HTR-8/SVneo (cell line): Measurements from ENCODE around the gene FHL2.

Experiments
- DNase-seq: peaks from one replicate; pipeline ENCODE4 v3.0.0; 2011; ENCODE audit warnings: low spot score, mixed read lengths; ENCODE audit not compliant: insufficient read length
- FAIRE-seq: peaks from 2 replicates; lab custom pipeline; 2011; peaks lifted over from hg19 to GRCh38; lab: Jason Lieb, UNC

Gene FHL2

GRCh38 chr2:105383432-105384166, 15.3 kb downstream of the FHL2 start:
- FAIRE-seq (no peak), DNase-seq (no peak)

GRCh38 chr2:105382177-105382576, 16.7 kb downstream of the FHL2 start:
- DNase-seq (no peak), FAIRE-seq (no peak)

GRCh38 chr2:105381101-105381668, 17.7 kb downstream of the FHL2 start:
- DNase-seq (no peak), FAIRE-seq (no peak)

- DNase-seq (no peak), FAIRE-seq (no peak)
Measured at GRCh38 chr2:105380432-105381100, 18.3 kb downstream of the FHL2 start.

- DNase-seq (no peak), FAIRE-seq (no peak)
Measured at GRCh38 chr2:105379741-105380186, 19.1 kb downstream of the FHL2 start.

GRCh38 chr2:105378921-105379383, 19.9 kb downstream of the FHL2 start:
- DNase-seq (no peak), FAIRE-seq (no peak)

GRCh38 chr2:105378276-105378840, 20.5 kb downstream of the FHL2 start:
- DNase-seq (no peak), FAIRE-seq (no peak)

- no peak for FAIRE-seq
- no peak for DNase-seq
Measured at GRCh38 chr2:105377871-105378270, 21.0 kb downstream of the FHL2 start.

GRCh38 chr2:105376789-105377240, 22.0 kb downstream of the FHL2 start:
- no peak for FAIRE-seq
- DNase-seq: no peak

GRCh38 chr2:105376010-105376409, 22.8 kb downstream of the FHL2 start:
- DNase-seq: no peak
- no peak for FAIRE-seq

- FAIRE-seq (no peak), DNase-seq (no peak)
Measured at GRCh38 chr2:105375001-105375561, 23.8 kb downstream of the FHL2 start.

GRCh38 chr2:105373895-105374401, 24.9 kb downstream of the FHL2 start:
- DNase-seq (no peak), FAIRE-seq (no peak)

- no peak for DNase-seq
- no peak for FAIRE-seq
Measured at GRCh38 chr2:105373344-105373781, 25.5 kb downstream of the FHL2 start.

- FAIRE-seq (no peak), DNase-seq (no peak)
Measured at GRCh38 chr2:105371810-105372209, 27.0 kb downstream of the FHL2 start.

- DNase-seq (no peak), FAIRE-seq (no peak)
Measured at GRCh38 chr2:105371156-105371555, 27.7 kb downstream of the FHL2 start.

GRCh38 chr2:105369777-105370690, 28.8 kb downstream of the FHL2 start:
- DNase-seq (peak; percentile 56), FAIRE-seq (peak; percentile 77)

- no peak for FAIRE-seq
Measured at GRCh38 chr2:105368759-105369408, 30.0 kb downstream of the FHL2 start.

GRCh38 chr2:105365206-105365605, 33.6 kb downstream of the FHL2 start:
- DNase-seq (no peak), FAIRE-seq (no peak)

More at GRCh38 chr2:105368759-105369408, 30.0 kb downstream of the FHL2 start:
- no peak for DNase-seq
